ENCODE data around the gene THTPA.

DNA sequence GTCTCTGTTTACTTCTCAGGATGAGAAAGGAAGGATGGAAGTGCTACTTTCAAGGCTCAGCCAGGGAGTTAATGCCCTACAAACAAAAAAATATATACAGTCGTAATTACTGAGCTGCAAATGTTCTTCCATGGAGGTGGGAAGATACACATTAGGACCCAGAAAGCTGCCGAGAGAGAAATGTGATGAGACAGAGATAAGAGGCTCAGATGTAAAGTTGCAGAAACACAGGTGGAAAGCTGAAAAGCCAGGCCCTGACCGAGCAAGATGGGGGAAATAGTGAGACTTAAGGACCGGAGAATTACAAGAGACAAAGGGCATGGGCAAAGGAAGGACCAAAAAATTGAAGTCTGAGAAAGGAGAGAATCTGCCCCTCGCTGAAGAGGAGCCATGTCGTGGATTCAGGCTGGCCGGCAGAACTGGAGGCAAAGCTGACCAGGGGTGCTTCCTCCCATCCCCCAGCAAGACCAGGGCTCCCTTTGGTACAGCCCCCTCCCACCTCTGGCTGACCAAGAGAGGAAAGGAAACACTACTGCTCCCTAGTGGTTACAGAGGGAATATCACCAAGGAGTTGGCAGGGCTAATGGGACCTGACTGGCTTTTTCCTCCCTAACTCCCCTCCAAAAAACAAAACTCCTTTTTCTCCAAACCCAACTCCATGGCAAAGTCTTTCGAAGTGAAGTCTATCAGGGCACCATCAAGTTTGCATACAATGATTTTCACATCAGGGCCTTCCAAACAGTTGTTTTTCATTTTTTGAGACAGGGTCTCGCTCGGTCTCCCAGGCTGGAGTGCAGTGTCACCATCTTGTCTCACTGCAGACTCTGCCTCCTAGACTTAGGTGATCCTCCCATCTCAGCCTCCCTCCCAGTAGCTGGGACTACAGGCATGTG is 16.6 kb upstream of the THTPA start:
- TF ChIP-seq, protein P1, sequence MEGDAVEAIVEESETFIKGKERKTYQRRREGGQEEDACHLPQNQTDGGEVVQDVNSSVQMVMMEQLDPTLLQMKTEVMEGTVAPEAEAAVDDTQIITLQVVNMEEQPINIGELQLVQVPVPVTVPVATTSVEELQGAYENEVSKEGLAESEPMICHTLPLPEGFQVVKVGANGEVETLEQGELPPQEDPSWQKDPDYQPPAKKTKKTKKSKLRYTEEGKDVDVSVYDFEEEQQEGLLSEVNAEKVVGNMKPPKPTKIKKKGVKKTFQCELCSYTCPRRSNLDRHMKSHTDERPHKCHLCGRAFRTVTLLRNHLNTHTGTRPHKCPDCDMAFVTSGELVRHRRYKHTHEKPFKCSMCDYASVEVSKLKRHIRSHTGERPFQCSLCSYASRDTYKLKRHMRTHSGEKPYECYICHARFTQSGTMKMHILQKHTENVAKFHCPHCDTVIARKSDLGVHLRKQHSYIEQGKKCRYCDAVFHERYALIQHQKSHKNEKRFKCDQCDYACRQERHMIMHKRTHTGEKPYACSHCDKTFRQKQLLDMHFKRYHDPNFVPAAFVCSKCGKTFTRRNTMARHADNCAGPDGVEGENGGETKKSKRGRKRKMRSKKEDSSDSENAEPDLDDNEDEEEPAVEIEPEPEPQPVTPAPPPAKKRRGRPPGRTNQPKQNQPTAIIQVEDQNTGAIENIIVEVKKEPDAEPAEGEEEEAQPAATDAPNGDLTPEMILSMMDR (conservative IDR thresholded peaks at IDR 0.05; ENCODE audit: low read depth, low read length), result peak; percentile 57
- TF ChIP-seq CHD1 (IDR thresholded peaks at IDR 0.05; ENCODE audit: low read depth, low read length), result no peak
- TF ChIP-seq POLR2A (IDR thresholded peaks at IDR 0.05; ENCODE audit: low read depth, low read length), result no peak
- no peak for TF ChIP-seq SMC3 (IDR thresholded peaks at IDR 0.05; ENCODE audit: low read depth, low read length)
- no peak for TF ChIP-seq BHLHE40 (IDR thresholded peaks at IDR 0.05; ENCODE audit: low read depth, low read length)
- peak; percentile 34 for TF ChIP-seq RAD21 (IDR thresholded peaks at IDR 0.05; ENCODE audit: low read length)
- TF ChIP-seq MXI1 (IDR thresholded peaks at IDR 0.05; ENCODE audit: borderline replicate concordance, low read depth, low read length), result no peak
- no peak for TF ChIP-seq CEBPB (IDR thresholded peaks at IDR 0.05; ENCODE audit: low read depth, low read length)
- no peak for TF ChIP-seq NFE2L2 (IDR thresholded peaks at IDR 0.05; ENCODE audit: low read depth, low read length)
- TF ChIP-seq, protein P2, sequence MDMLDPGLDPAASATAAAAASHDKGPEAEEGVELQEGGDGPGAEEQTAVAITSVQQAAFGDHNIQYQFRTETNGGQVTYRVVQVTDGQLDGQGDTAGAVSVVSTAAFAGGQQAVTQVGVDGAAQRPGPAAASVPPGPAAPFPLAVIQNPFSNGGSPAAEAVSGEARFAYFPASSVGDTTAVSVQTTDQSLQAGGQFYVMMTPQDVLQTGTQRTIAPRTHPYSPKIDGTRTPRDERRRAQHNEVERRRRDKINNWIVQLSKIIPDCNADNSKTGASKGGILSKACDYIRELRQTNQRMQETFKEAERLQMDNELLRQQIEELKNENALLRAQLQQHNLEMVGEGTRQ (IDR thresholded peaks at IDR 0.05; ENCODE audit: low read depth, low read length), result no peak
- TF ChIP-seq, protein P3, sequence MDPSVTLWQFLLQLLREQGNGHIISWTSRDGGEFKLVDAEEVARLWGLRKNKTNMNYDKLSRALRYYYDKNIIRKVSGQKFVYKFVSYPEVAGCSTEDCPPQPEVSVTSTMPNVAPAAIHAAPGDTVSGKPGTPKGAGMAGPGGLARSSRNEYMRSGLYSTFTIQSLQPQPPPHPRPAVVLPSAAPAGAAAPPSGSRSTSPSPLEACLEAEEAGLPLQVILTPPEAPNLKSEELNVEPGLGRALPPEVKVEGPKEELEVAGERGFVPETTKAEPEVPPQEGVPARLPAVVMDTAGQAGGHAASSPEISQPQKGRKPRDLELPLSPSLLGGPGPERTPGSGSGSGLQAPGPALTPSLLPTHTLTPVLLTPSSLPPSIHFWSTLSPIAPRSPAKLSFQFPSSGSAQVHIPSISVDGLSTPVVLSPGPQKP (IDR thresholded peaks at IDR 0.05; ENCODE audit: borderline replicate concordance, low read depth, low read length), result no peak
- TF ChIP-seq FOS (IDR thresholded peaks at IDR 0.05; ENCODE audit: low read depth, low read length), result no peak
- TF ChIP-seq MAFK (IDR thresholded peaks at IDR 0.05; ENCODE audit: low read depth, low read length), result no peak
- no peak for TF ChIP-seq RFX5 (IDR thresholded peaks at IDR 0.05; ENCODE audit: low read depth, low read length)

Measured in IMR-90 (cell line).